Liver (tissue), 9 donors: ENCODE results near the gene GAMT. TPM values are rescaled to one million over a fixed set of nuclear protein-coding genes. Genes with fewer than 3 reads are reported as not detected.
A peak's percentile ranks its signal among the peaks of the same experiment; 100 is the strongest.

Source experiments
- DNase-seq: peaks from one replicate; pipeline ENCODE4 v3.0.0-alpha.2; 2017; ENCODE audit warnings: low spot score
- H3K27ac ChIP-seq, 2 donors: one replicate each; pipeline ENCODE4 v1.7.0; 2013; ENCODE audit warnings: inconsistent platforms in 2 of 2, low read length in 2 of 2, control low read depth in 1 of 2, low read depth in 1 of 2, mild to moderate bottlenecking in 1 of 2
- H3K27me3 ChIP-seq, 4 donors: one replicate each; pipeline versions ENCODE4 v1.6.1 to v1.7.0; 2013; ENCODE audit warnings: low read length in 3 of 4, inconsistent platforms in 1 of 4, mild to moderate bottlenecking in 1 of 4, moderate library complexity in 1 of 4; ENCODE audit not compliant: control insufficient read depth in 4 of 4, insufficient read depth in 4 of 4
- H3K36me3 ChIP-seq, 4 donors: one replicate each; pipeline versions ENCODE4 v1.6.1 to v1.7.0; 2013; ENCODE audit warnings: low read length in 3 of 4, mild to moderate bottlenecking in 3 of 4, low read depth in 1 of 4, moderate library complexity in 1 of 4; ENCODE audit not compliant: control insufficient read depth in 4 of 4, insufficient read depth in 3 of 4
- H3K4me1 ChIP-seq, 4 donors: one replicate each; pipeline versions ENCODE4 v1.6.1 to v1.7.0; 2013; ENCODE audit warnings: low read length in 3 of 4, mild to moderate bottlenecking in 3 of 4, moderate library complexity in 1 of 4; ENCODE audit not compliant: control insufficient read depth in 4 of 4, insufficient read depth in 4 of 4
- H3K4me3 ChIP-seq, 3 donors: one replicate each; pipeline versions ENCODE4 v1.6.1 to v1.7.0; 2013; ENCODE audit warnings: low read length in 3 of 3, control low read depth in 1 of 3, low read depth in 1 of 3, mild to moderate bottlenecking in 1 of 3
- H3K9ac ChIP-seq, 2 donors: one replicate each; pipeline ENCODE4 v1.7.0; 2013; ENCODE audit warnings: low read length in 2 of 2, mild to moderate bottlenecking in 2 of 2, moderate library complexity in 2 of 2, control low read depth in 1 of 2, low read depth in 1 of 2
- H3K9me3 ChIP-seq, 4 donors: one replicate each; pipeline versions ENCODE4 v1.6.1 to v1.7.0; 2013; ENCODE audit warnings: low read length in 3 of 4; ENCODE audit not compliant: control insufficient read depth in 4 of 4
- CTCF ChIP-seq: fragments of 150-350 bp; IDR thresholded peaks from 2 replicates; pipeline ENCODE4 v1.5.1; 2017; ENCODE audit warnings: improper control_type of control experiment, low read depth, low read length; ENCODE audit not compliant: missing input control
- EGR1 ChIP-seq, 2 donors: IDR thresholded peaks; 2 replicates each; pipeline ENCODE4 v1.6.1; 2016 to 2018; ENCODE audit warnings: antibody characterized with exemption in 2 of 2, low read depth in 2 of 2
- FOXA1 ChIP-seq: IDR thresholded peaks from 2 replicates; pipeline ENCODE4 v1.6.1; 2016; ENCODE audit warnings: antibody characterized with exemption
- FOXA2 ChIP-seq: IDR thresholded peaks from 2 replicates; pipeline ENCODE4 v1.6.1; 2016; ENCODE audit warnings: antibody characterized with exemption
- HNF4A ChIP-seq, 2 donors: conservative IDR thresholded peaks; 2 replicates each; pipeline ENCODE4 v1.6.1; 2016; ENCODE audit warnings: antibody characterized with exemption in 2 of 2, mild to moderate bottlenecking in 2 of 2
- HNF4G ChIP-seq: IDR thresholded peaks from 2 replicates; pipeline ENCODE4 v1.6.1; 2016; ENCODE audit warnings: antibody characterized with exemption
- JUND ChIP-seq, 2 donors: IDR thresholded peaks; 2 replicates each; pipeline ENCODE4 v1.6.1; 2016; ENCODE audit warnings: antibody characterized with exemption in 2 of 2
- NR2F2 ChIP-seq: IDR thresholded peaks from 2 replicates; pipeline ENCODE4 v1.6.1; 2016; ENCODE audit warnings: antibody characterized with exemption
- RAD21 ChIP-seq, 2 donors: IDR thresholded peaks; 2 replicates each; pipeline ENCODE4 v1.6.1; 2016; ENCODE audit warnings: antibody characterized with exemption in 2 of 2, mild to moderate bottlenecking in 2 of 2
- REST ChIP-seq: IDR thresholded peaks from 2 replicates; pipeline ENCODE4 v1.6.1; 2016; ENCODE audit warnings: antibody characterized with exemption, mild to moderate bottlenecking
- RXRA ChIP-seq, 2 donors: IDR thresholded peaks; 2 replicates each; pipeline ENCODE4 v1.6.1; 2017 to 2018; ENCODE audit warnings: antibody characterized with exemption in 2 of 2, mild to moderate bottlenecking in 1 of 2
- SP1 ChIP-seq: IDR thresholded peaks from 2 replicates; pipeline ENCODE4 v1.6.1; 2018; ENCODE audit warnings: antibody characterized with exemption, mild to moderate bottlenecking
- TAF1 ChIP-seq: conservative IDR thresholded peaks from 2 replicates; pipeline ENCODE4 v1.6.1; 2016; ENCODE audit warnings: antibody characterized with exemption, mild to moderate bottlenecking
- YY1 ChIP-seq: IDR thresholded peaks from 2 replicates; pipeline ENCODE4 v1.6.1; 2016; ENCODE audit warnings: antibody characterized with exemption, mild to moderate bottlenecking
- WGBS: extraction: QIAGEN DNeasy Blood & Tissue Kit; methylation state at CpG from one replicate; pipeline ENCODE4 v1.1.7; 2013; 5-methylcytosine and 5-hydroxymethylcytosine counted together
- polyA plus RNA-seq, 2 donors: library from polyadenylated mRNA; stranded (reverse) in 1 of 2; unstranded in 1 of 2; fragments of 200-250 nt in 1 of 2; fragments of >200 nt in 1 of 2; fragmentation: Nextera tagmentation in 1 of 2; extraction: Ambion mirVana in 1 of 2; gene quantifications; one replicate each; pipeline versions ENCODE4 v1.2.1 to v1.2.3, GENCODE V29; 2013 to 2015
- total RNA-seq, 2 donors: library from RNA; depleted of rRNA; stranded (reverse); fragments of >200 nt; gene quantifications; one replicate each; pipeline ENCODE4 v1.2.3, GENCODE V29; 2014
- TF ChIP-seq, protein P1 (sequence below): IDR thresholded peaks from 2 replicates; pipeline ENCODE4 v1.6.1; 2016; ENCODE audit warnings: antibody characterized with exemption
- TF ChIP-seq, protein P2 (sequence below): IDR thresholded peaks from 2 replicates; pipeline ENCODE4 v1.6.1; 2016; ENCODE audit warnings: antibody characterized with exemption
- donor health status: healthy.
- donor health status: healthy.
- donor health status: healthy.
- donor health status: healthy.
- donor health status: healthy.

The GAMT gene
- total and polyA plus RNA-seq, 4 donors: 76.2 to 394 (median 274) TPM

DNA sequence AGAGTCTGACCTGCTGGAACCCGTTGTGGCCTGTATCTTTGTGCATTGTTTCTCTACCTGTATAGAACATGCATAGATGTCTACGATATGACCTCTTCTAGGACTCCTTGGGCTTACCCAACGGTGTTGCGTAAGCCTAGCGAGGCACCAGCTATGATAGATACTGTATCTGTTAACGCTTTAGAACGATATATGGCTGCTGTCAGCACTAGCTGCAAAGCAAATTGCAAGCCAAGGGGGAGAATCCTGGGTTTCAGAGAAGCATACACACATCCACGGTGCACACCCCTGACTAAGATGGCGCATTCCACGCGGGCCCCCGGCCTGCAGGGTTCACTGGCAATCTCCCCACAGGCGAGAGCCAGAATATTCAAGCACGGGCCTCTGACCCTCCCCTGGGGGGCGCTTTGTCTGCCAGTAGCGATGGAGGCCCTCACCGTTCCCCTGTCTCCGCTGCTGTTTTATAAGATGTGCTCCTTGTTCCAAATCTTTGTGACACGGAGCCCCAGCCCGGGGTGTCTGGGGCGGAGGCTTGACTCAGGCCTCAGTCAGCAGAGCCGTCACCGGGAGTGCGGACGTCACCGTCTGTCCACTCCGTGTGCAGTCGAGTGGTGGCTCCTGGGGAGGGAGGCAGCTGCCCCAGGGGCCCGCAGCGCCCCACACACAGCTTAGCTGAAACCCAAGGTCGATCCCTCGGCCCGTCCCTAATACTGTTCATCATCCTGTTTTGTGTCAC is 23.9 kb upstream of the GAMT start:
- 90% methylated on average over 33 of the region's 33 CpGs for WGBS
- H3K36me3 ChIP-seq: peaks cover 15 to 33% (median 29%) of the 10 kb centered on the region in 4 donors
- no peak overlapping the region for H3K9ac ChIP-seq
- no peak overlapping the region for H3K4me3 ChIP-seq
- H3K4me1 ChIP-seq: peaks cover 7 to 48% (median 28%) of the 10 kb centered on the region in 4 donors
- TF ChIP-seq SP1 (no peak), YY1 (no peak), HNF4G (no peak), HNF4A (conservative IDR thresholded peaks at IDR 0.05) (no peak), RXRA (IDR thresholded peaks at IDR 0.05) (no peak), TAF1 (no peak), CTCF (no peak), JUND (IDR thresholded peaks at IDR 0.05) (no peak), RAD21 (IDR thresholded peaks at IDR 0.05) (no peak), FOXA2 (no peak), FOXA1 (no peak), NR2F2 (no peak), REST (no peak), EGR1 (IDR thresholded peaks at IDR 0.05; ENCODE audit: low read depth in 2 of 2) (no peak)
- TF ChIP-seq, protein P1, sequence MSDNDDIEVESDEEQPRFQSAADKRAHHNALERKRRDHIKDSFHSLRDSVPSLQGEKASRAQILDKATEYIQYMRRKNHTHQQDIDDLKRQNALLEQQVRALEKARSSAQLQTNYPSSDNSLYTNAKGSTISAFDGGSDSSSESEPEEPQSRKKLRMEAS: no peak
- TF ChIP-seq, protein P2, sequence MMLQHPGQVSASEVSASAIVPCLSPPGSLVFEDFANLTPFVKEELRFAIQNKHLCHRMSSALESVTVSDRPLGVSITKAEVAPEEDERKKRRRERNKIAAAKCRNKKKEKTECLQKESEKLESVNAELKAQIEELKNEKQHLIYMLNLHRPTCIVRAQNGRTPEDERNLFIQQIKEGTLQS: no peak
- no peak overlapping the region for H3K27ac ChIP-seq
- no peak for DNase-seq
- no peaks in the 10 kb centered on the region for H3K9me3 ChIP-seq
- H3K27me3 ChIP-seq: no peaks in the 10 kb centered on the region

- peak; percentile 57 for DNase-seq
- peak overlapping the region; percentile 26 to 66 for H3K27ac ChIP-seq
- peaks cover 14 to 39% (median 29%) of the 10 kb centered on the region in 4 donors for H3K36me3 ChIP-seq
- H3K9ac ChIP-seq: no peak overlapping the region
- 74% methylated on average over 40 of the region's 42 CpGs for WGBS
- H3K4me1 ChIP-seq: peaks cover 7 to 44% (median 26%) of the 10 kb centered on the region in 4 donors
- H3K9me3 ChIP-seq: no peaks in the 10 kb centered on the region
- no peak overlapping the region for H3K4me3 ChIP-seq
- no peaks in the 10 kb centered on the region for H3K27me3 ChIP-seq
- no peak for TF ChIP-seq CTCF
- peak; percentile 32 for TF ChIP-seq HNF4G
- TF ChIP-seq, protein P1: no peak
- TF ChIP-seq HNF4A (conservative IDR thresholded peaks at IDR 0.05): peak; percentile 78 to 79
- TF ChIP-seq RXRA (IDR thresholded peaks at IDR 0.05): peak; percentile 78 to 82
- no peak for TF ChIP-seq JUND (IDR thresholded peaks at IDR 0.05)
- no peak for TF ChIP-seq FOXA1
- TF ChIP-seq FOXA2: no peak
- TF ChIP-seq, protein P2: no peak
- TF ChIP-seq REST: no peak
- peak; percentile 65 for TF ChIP-seq SP1
These were observed 23.0 kb upstream of the GAMT start for GRCh38 chr19:1424192-1424955.
